Stimulated activated CD8-positive, alpha-beta memory T cell treated with anti-CD3 and anti-CD28 coated beads, Interleukin-2, amount 100 ng/mL, for 48 hours (primary cell): Measurements from ENCODE around the gene THADA.

Experiments
- DNase-seq, 2 donors: peaks; one replicate each; pipeline ENCODE4 v3.0.0-alpha.2; 2020; ENCODE audit warnings: low read depth in 2 of 2

THADA gene

GRCh38 chr2:43278564-43279220, 317.1 kb downstream of the THADA start:
- DNase-seq, result no peak

GRCh38 chr2:43276962-43277391, 318.9 kb downstream of the THADA start:
- no peak for DNase-seq

- DNase-seq, result no peak
Measured at GRCh38 chr2:43276266-43276941, 319.4 kb downstream of the THADA start.

GRCh38 chr2:43274721-43275120, 321.1 kb downstream of the THADA start:
- no peak for DNase-seq

GRCh38 chr2:43274055-43274454, 321.8 kb downstream of the THADA start:
- no peak for DNase-seq

GRCh38 chr2:43273529-43273928, 322.3 kb downstream of the THADA start:
- DNase-seq, result no peak

GRCh38 chr2:43270930-43271615, 324.8 kb downstream of the THADA start:
- no peak for DNase-seq

GRCh38 chr2:43270461-43270860, 325.4 kb downstream of the THADA start:
- DNase-seq, result no peak

GRCh38 chr2:43269706-43270105, 326.1 kb downstream of the THADA start:
- DNase-seq, result no peak

GRCh38 chr2:43269074-43269572, 326.7 kb downstream of the THADA start:
- DNase-seq, result no peak

- DNase-seq, result no peak
Measured at GRCh38 chr2:43268066-43268953, 327.5 kb downstream of the THADA start.

GRCh38 chr2:43267381-43267780, 328.5 kb downstream of the THADA start:
- DNase-seq, result no peak

GRCh38 chr2:43266711-43267111, 329.1 kb downstream of the THADA start:
- DNase-seq, result no peak

- no peak for DNase-seq
Measured at GRCh38 chr2:43265421-43265820, 330.4 kb downstream of the THADA start.

GRCh38 chr2:43265001-43265400, 330.8 kb downstream of the THADA start:
- no peak for DNase-seq

GRCh38 chr2:43262951-43263350, 332.9 kb downstream of the THADA start:
- DNase-seq, result no peak

GRCh38 chr2:43262239-43262638, 333.6 kb downstream of the THADA start:
- DNase-seq, result no peak

GRCh38 chr2:43259512-43259911, 336.3 kb downstream of the THADA start:
- DNase-seq, result no peak

GRCh38 chr2:43258547-43259156, 337.2 kb downstream of the THADA start:
- DNase-seq, result no peak

- DNase-seq, result no peak
Measured at GRCh38 chr2:43255296-43255910, 340.4 kb downstream of the THADA start.

- no peak for DNase-seq
Measured at GRCh38 chr2:43254331-43254730, 341.5 kb downstream of the THADA start.
